Adrenal gland (tissue), 12 donors: ENCODE results near the gene SZT2. TPM values are rescaled to one million over a fixed set of nuclear protein-coding genes. Genes with fewer than 3 reads are reported as not detected.

Experiments
- DNase-seq, 7 donors: peaks; one replicate each; pipeline ENCODE4 v3.0.0-alpha.2; 2019 to 2020
- H3K27ac ChIP-seq, 5 donors: fragments of 200-600 bp; sonication (generic) in 4 of 5; 1 replicate in 3 of 5; 2 replicates in 2 of 5; pipeline versions ENCODE4 v1.5.1 to v1.8.0; 2016 to 2020; ENCODE audit warnings: mild to moderate bottlenecking in 1 of 5
- H3K27me3 ChIP-seq: fragments of 200-600 bp; 2 replicates; pipeline ENCODE4 v1.8.0; 2021
- H3K36me3 ChIP-seq, 2 donors: fragments of 200-600 bp; replicated peaks in 1 of 2; 1 replicate in 1 of 2; 2 replicates in 1 of 2; pipeline versions ENCODE4 v1.5.1 to v1.8.0; 2018 to 2022
- H3K4me1 ChIP-seq, 2 donors: fragments of 200-600 bp; replicated peaks in 1 of 2; 1 replicate in 1 of 2; 2 replicates in 1 of 2; pipeline versions ENCODE4 v1.5.1 to v1.8.0; 2018 to 2021
- H3K4me3 ChIP-seq, 4 donors: fragments of 200-600 bp; sonication (generic) in 3 of 4; one replicate each; pipeline ENCODE4 v1.5.1; 2016 to 2018
- H3K9me3 ChIP-seq, 3 donors: fragments of 200-600 bp; sonication (generic) in 1 of 3; replicated peaks in 1 of 3; 1 replicate in 2 of 3; 2 replicates in 1 of 3; pipeline versions ENCODE4 v1.5.1 to v1.8.0; 2016 to 2021
- CTCF ChIP-seq, 6 experiments: fragments of 450-650 bp in 4 of 6; fragments of 200-600 bp in 2 of 6; sonication (generic) in 1 of 6; IDR thresholded peaks; 1 replicate in 5 of 6; 2 replicates in 1 of 6; pipeline versions ENCODE4 v1.5.1 to v1.8.0; 2016 to 2021; ENCODE audit warnings: antibody characterized with exemption in 6 of 6, mild to moderate bottlenecking in 2 of 6, moderate library complexity in 1 of 6
- POLR2A ChIP-seq, 2 donors: fragments of 450-650 bp; IDR thresholded peaks; one replicate each; pipeline ENCODE4 v1.6.1; 2017; ENCODE audit warnings: antibody characterized with exemption in 2 of 2, mild to moderate bottlenecking in 2 of 2, moderate library complexity in 1 of 2
- WGBS, 4 donors: extraction: QIAGEN DNeasy Blood & Tissue Kit in 2 of 4; methylation state at CpG; one replicate each; pipeline versions ENCODE4 v1.1.5 to v1.1.7; 2013 to 2017; 5-methylcytosine and 5-hydroxymethylcytosine counted together
- intact Hi-C, 2 donors: fragments of 100-400 bp; cut with DNase I; formaldehyde crosslinking; loops; one replicate each; pipeline versions ENCODE4 v1.14.1 to v1.15.0; 2022 to 2023
- polyA plus RNA-seq, 3 donors: library from polyadenylated mRNA; stranded (reverse); fragments of 200-250 nt in 2 of 3; fragments of 350-450 nt in 1 of 3; fragmentation: Illumina TruSeq in 1 of 3; extraction: RNeasy Lipid Tissue Mini Kit (QIAGEN cat#74804) in 1 of 3; gene quantifications; one replicate each; pipeline ENCODE4 v1.2.3, GENCODE V29; 2013 to 2014
- total RNA-seq, 9 donors: library from RNA; depleted of rRNA in 4 of 9; stranded (reverse); fragments of >200 nt in 4 of 9; fragments of 120-200 nt in 1 of 9; fragmentation: NEBNext Ultra II Directional in 1 of 9; extraction: Animal tissue kit (Norgen Biotek cat#: 25700) in 1 of 9; gene quantifications; one replicate each; pipeline versions ENCODE4 v1.1.0 to v1.2.4, GENCODE V29; 2013 to 2023
- donor health status: healthy with polysubstance abuse.
- donor health status: Bipolar disorder and iron deficiency.
- donor health status: DM: yes; HTN: yes; CAD: no.
- donor health status: DM: no; HTN: no; CAD: no.
- donor health status: DM: no; HTN: no; CAD: no.
- donor health status: DM: yes; HTN: yes; CAD: no.

Gene SZT2
- total and polyA plus RNA-seq, 12 donors = 12.2 to 106 (median 34.7) TPM

GRCh38 chr1:43448955-43449707 lies 59.4 kb downstream of the SZT2 start:
- TF ChIP-seq CTCF (IDR thresholded peaks at IDR 0.05) = no peak
- TF ChIP-seq POLR2A (IDR thresholded peaks at IDR 0.05) = no peak
- H3K27me3 ChIP-seq = no peaks in the 10 kb centered on the region
- peaks cover 0 to 60% of the 10 kb centered on the region in 2 donors for H3K36me3 ChIP-seq
- H3K4me3 ChIP-seq = no peak overlapping the region
- H3K9me3 ChIP-seq = no peaks in the 10 kb centered on the region
- WGBS, 4 donors = 92 to 94% (median 93%) methylated on average over 11 of the region's 11 CpGs
- H3K27ac ChIP-seq = no peak overlapping the region
- intact Hi-C loops = no loop called here
- peaks cover 6 to 7% of the 10 kb centered on the region in 2 donors for H3K4me1 ChIP-seq
- peak in 5 of 7 donors; percentile 11 to 52 (median 15) for DNase-seq

- no peaks in the 10 kb centered on the region for H3K9me3 ChIP-seq
- intact Hi-C loops = no loop called here
- no peak overlapping the region for H3K4me3 ChIP-seq
- TF ChIP-seq POLR2A (IDR thresholded peaks at IDR 0.05) (no peak), CTCF (IDR thresholded peaks at IDR 0.05) (no peak)
- H3K4me1 ChIP-seq = peaks cover 7 to 8% of the 10 kb centered on the region in 2 donors
- peak in 4 of 7 donors; percentile 13 to 52 (median 19) for DNase-seq
- H3K27ac ChIP-seq = no peak overlapping the region
- peaks cover 0 to 60% of the 10 kb centered on the region in 2 donors for H3K36me3 ChIP-seq
- no peaks in the 10 kb centered on the region for H3K27me3 ChIP-seq
- 75 to 83% (median 79%) methylated on average over 5 of the region's 5 CpGs for WGBS, 4 donors
These were observed 60.0 kb downstream of the SZT2 start for GRCh38 chr1:43449708-43450069.

GRCh38 chr1:43450251-43450941 lies 60.7 kb downstream of the SZT2 start:
- Histone ChIP-seq H3K9me3 (no peaks in the 10 kb centered on the region), H3K4me3 (no peak overlapping the region), H3K36me3 (peaks cover 0 to 60% of the 10 kb centered on the region in 2 donors), H3K27me3 (no peaks in the 10 kb centered on the region), H3K27ac (no peak overlapping the region), H3K4me1 (peaks cover 7% of the 10 kb centered on the region in 2 donors)
- TF ChIP-seq POLR2A (IDR thresholded peaks at IDR 0.05) = no peak
- no peak for TF ChIP-seq CTCF (IDR thresholded peaks at IDR 0.05)
- 93 to 94% (median 93%) methylated on average over 8 to 10 of the region's 10 CpGs for WGBS, 4 donors
- intact Hi-C loops = no loop called here
- DNase-seq = peak in 4 of 7 donors; percentile 17 to 53 (median 22)

GRCh38 chr1:43451157-43451591 lies 61.5 kb downstream of the SZT2 start:
- H3K4me1 ChIP-seq = peaks cover 7% of the 10 kb centered on the region in 2 donors
- H3K9me3 ChIP-seq = no peaks in the 10 kb centered on the region
- H3K27me3 ChIP-seq = no peaks in the 10 kb centered on the region
- WGBS, 4 donors = 70 to 86% (median 83%) methylated on average over 6 to 12 of the region's 12 CpGs
- peaks cover 0 to 52% of the 10 kb centered on the region in 2 donors for H3K36me3 ChIP-seq
- no peak overlapping the region for H3K27ac ChIP-seq
- intact Hi-C loops = no loop called here
- H3K4me3 ChIP-seq = no peak overlapping the region
- TF ChIP-seq CTCF (IDR thresholded peaks at IDR 0.05) = no peak
- TF ChIP-seq POLR2A (IDR thresholded peaks at IDR 0.05) = no peak
- DNase-seq = peak in 4 of 7 donors; percentile 15 to 53 (median 24)
